Upper lobe of right lung (tissue), 1 donor: ENCODE results near the gene MED27. TPM values are rescaled to one million over a fixed set of nuclear protein-coding genes. Genes with fewer than 3 reads are reported as not detected.
"Not testable (repeated sequence)": the region's sequence is repeated elsewhere in the genome, so short reads cannot be mapped to it uniquely, and the experiment has no call there.

Experiments used
- ATAC-seq: fragments of 200-7000 bp; cut with Tn5 transposase; one replicate; pipeline ENCODE4 v1.9.1; 2020; ENCODE audit warnings: mild to moderate bottlenecking, moderate library complexity
- DNase-seq: peaks from one replicate; pipeline ENCODE4 v3.0.0-alpha.2; 2020
- H3K27ac ChIP-seq: fragments of 200-600 bp; one replicate; pipeline ENCODE4 v1.8.0; 2022
- H3K27me3 ChIP-seq: fragments of 200-600 bp; one replicate; pipeline ENCODE4 v1.8.0; 2022; ENCODE audit warnings: mild to moderate bottlenecking
- H3K36me3 ChIP-seq: fragments of 200-600 bp; one replicate; pipeline ENCODE4 v1.8.0; 2022
- H3K4me1 ChIP-seq: fragments of 200-600 bp; one replicate; pipeline ENCODE4 v1.8.0; 2022
- H3K4me3 ChIP-seq: fragments of 200-600 bp; one replicate; pipeline ENCODE4 v1.8.0; 2022; ENCODE audit warnings: mild to moderate bottlenecking
- H3K9me3 ChIP-seq: fragments of 200-600 bp; one replicate; pipeline ENCODE4 v1.8.0; 2022
- intact Hi-C: fragments of 100-400 bp; cut with DNase I; formaldehyde crosslinking; loops from one replicate; pipeline ENCODE4 v1.11.0; 2022
- total RNA-seq: library from RNA; stranded (reverse); fragmentation: NEBNext Ultra II Directional; extraction: Animal tissue kit (Norgen Biotek cat#: 25700); gene quantifications from one replicate; pipeline ENCODE4 v1.2.1, GENCODE V29; 2021
- TF ChIP-seq, protein P1 (sequence below): fragments of 200-600 bp; IDR thresholded peaks from one replicate; pipeline ENCODE4 v1.8.0; 2022; ENCODE audit warnings: antibody characterized with exemption
- donor health status: DM: no; HTN: yes; CAD: no; lungs with severe emphysema.

MED27 gene
- total RNA-seq, 1 donor from 2014 or later: 14.2 TPM

DNA sequence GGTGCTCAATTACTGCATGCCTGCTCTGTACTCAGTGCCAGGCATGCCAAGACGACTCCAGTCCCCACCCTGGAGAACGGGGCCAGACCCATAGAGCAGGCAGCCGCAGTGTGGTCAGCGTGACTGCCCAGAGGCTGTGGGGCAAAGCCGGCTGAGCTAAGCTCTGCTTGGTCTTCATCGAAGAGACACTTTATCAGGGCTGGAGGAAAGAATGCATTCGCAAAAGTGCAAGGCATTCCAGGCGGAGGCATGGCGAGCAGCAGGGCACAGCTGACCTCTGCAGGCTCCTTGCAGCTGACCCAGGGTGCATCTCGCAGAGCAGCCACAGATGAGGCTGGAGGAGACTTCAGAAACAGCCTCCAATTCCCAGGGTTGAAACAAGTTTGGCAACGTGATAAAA, 13.6 kb downstream of the MED27 start:
- DNase-seq (no peak), ATAC-seq (no peak)
- H3K4me1 ChIP-seq: no peaks in the 10 kb centered on the region
- no peak overlapping the region for H3K27ac ChIP-seq
- intact Hi-C loops: no loop called here
- peaks cover 20% of the 10 kb centered on the region for H3K36me3 ChIP-seq
- TF ChIP-seq, protein P1, sequence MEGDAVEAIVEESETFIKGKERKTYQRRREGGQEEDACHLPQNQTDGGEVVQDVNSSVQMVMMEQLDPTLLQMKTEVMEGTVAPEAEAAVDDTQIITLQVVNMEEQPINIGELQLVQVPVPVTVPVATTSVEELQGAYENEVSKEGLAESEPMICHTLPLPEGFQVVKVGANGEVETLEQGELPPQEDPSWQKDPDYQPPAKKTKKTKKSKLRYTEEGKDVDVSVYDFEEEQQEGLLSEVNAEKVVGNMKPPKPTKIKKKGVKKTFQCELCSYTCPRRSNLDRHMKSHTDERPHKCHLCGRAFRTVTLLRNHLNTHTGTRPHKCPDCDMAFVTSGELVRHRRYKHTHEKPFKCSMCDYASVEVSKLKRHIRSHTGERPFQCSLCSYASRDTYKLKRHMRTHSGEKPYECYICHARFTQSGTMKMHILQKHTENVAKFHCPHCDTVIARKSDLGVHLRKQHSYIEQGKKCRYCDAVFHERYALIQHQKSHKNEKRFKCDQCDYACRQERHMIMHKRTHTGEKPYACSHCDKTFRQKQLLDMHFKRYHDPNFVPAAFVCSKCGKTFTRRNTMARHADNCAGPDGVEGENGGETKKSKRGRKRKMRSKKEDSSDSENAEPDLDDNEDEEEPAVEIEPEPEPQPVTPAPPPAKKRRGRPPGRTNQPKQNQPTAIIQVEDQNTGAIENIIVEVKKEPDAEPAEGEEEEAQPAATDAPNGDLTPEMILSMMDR: no peak
- no peak overlapping the region for H3K4me3 ChIP-seq
- no peaks in the 10 kb centered on the region for H3K9me3 ChIP-seq
- H3K27me3 ChIP-seq: no peaks in the 10 kb centered on the region

DNA sequence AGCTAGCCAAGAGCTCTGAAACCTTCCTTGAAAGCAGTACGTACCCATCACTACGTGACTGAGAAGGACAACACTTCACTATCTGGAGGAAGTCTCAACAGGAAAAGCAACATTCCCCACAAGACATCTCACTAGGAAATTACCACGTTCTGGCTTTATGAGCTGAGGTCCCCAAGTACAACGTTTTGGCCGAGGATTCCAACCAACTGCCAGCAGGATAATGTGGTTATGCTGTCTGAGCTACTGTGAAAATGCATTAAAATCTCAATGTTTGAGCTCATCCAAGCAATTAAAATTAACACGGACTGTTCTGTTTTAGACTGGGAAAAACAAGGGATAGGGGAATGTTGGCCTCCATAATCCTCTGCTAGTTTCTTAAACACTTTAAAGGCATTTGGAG, 16.4 kb downstream of the MED27 start:
- Histone ChIP-seq H3K36me3 (peaks cover 10% of the 10 kb centered on the region), H3K4me1 (no peaks in the 10 kb centered on the region), H3K9me3 (no peaks in the 10 kb centered on the region), H3K4me3 (no peak overlapping the region), H3K27me3 (no peaks in the 10 kb centered on the region), H3K27ac (no peak overlapping the region)
- TF ChIP-seq, protein P1: no peak
- no peak for DNase-seq
- intact Hi-C loops: no loop called here
- ATAC-seq: no peak

DNA sequence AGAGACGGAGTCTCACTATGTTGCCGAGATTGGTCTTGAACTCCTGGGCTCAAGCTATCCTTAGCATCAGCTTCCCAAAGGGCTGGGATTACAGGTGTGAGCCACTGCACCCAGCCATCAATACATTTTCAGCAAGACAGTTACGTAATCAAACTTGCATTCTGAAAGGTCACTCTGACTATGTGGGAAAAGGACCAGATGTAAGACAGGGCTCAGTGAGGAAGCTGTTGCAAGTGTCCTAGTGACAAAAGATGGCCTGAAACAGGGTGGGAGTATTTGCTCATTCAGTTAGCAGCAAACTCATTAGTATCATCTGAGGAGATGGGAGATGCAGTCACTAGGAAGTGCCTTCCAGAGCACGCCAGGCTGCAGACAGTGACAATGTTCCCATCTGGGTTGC, 16.9 kb downstream of the MED27 start:
- H3K4me1 ChIP-seq: no peaks in the 10 kb centered on the region
- no peaks in the 10 kb centered on the region for H3K27me3 ChIP-seq
- H3K4me3 ChIP-seq: no peak overlapping the region
- H3K36me3 ChIP-seq: peaks cover 5% of the 10 kb centered on the region
- ATAC-seq: no peak
- intact Hi-C loops: no loop called here
- DNase-seq: no peak
- H3K27ac ChIP-seq: no peak overlapping the region
- H3K9me3 ChIP-seq: no peaks in the 10 kb centered on the region
- TF ChIP-seq, protein P1: no peak

DNA sequence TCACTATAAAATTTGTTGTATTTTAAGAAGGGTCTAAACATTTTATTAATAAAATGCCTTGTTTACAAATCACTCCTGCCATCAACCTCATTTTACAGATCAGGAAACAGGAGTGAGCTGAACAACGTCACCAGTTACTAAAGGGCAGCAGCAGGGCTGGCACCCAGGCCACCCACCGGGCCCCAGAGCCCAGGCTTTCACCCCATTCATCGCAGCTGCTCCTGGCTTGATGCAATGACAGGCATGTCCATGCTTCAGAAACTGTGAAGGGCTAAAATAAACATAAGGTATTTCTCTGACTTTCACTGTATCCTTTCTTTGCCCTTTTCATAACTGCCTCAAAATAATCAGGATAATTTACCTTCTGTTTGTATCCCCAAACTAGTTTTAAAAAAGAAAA, 18.1 kb downstream of the MED27 start:
- Histone ChIP-seq H3K4me3 (no peak overlapping the region), H3K27me3 (no peaks in the 10 kb centered on the region), H3K4me1 (no peaks in the 10 kb centered on the region), H3K9me3 (no peaks in the 10 kb centered on the region), H3K27ac (no peak overlapping the region), H3K36me3 (peaks cover 5% of the 10 kb centered on the region)
- intact Hi-C loops: no loop called here
- no peak for ATAC-seq
- TF ChIP-seq, protein P1: no peak
- DNase-seq: no peak

DNA sequence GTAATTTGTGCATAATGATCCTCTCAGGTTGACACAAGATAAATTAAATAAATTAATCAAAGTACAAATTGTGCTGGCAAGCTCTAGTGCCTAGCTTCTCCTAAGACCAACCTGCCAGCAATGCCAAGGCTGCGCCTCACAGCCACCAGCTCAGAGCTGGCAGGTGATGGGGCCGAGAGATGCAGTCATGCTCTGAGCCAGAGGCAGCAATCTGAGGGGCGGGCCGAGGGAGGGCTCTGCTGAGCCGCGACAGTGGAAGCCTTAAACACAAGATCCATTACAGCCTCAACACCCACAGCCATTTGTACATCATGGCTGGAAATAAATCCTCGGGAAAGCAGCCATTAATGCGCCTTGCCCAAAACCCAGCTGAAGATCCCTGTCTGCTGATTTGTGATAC, 20.3 kb downstream of the MED27 start:
- intact Hi-C loops: no loop called here
- Histone ChIP-seq H3K4me3 (no peak overlapping the region), H3K4me1 (no peaks in the 10 kb centered on the region), H3K27ac (no peak overlapping the region), H3K27me3 (no peaks in the 10 kb centered on the region), H3K36me3 (no peaks in the 10 kb centered on the region), H3K9me3 (no peaks in the 10 kb centered on the region)
- DNase-seq (no peak), ATAC-seq (no peak)
- TF ChIP-seq, protein P1: no peak

DNA sequence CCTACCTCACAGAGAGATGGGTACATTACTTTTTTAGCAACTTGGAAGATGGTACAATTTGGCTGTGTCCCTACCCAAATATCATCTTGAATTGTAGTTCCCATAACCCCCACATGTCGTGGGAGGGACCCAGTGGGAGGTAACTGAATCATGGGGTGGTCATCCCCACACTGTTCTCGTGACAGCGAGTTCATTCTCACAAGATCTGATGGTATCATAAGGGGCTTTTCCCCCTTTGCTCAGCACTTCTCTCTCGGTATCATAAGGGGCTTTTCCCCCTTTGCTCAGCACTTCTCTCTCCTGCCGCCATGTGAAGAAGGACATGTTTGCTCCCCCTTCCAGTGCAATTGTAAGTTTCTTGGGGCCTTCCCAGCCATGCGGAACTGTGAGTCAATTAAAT, 21.4 kb downstream of the MED27 start:
- ATAC-seq, H3K4me3 ChIP-seq, H3K27ac ChIP-seq, intact Hi-C loops, H3K9me3 ChIP-seq, H3K4me1 ChIP-seq, H3K36me3 ChIP-seq, DNase-seq, H3K27me3 ChIP-seq: not testable (repeated sequence)
